ENCODE measurements around the gene KIR3DL3. TPM values are rescaled to one million over a fixed set of nuclear protein-coding genes. Genes with fewer than 3 reads are reported as not detected.
"Not testable (repeated sequence)": the region's sequence is repeated elsewhere in the genome, so short reads cannot be mapped to it uniquely, and the experiment has no call there.

The KIR3DL3 gene
- total and polyA plus RNA-seq, 9 donors, result not detected

DNA sequence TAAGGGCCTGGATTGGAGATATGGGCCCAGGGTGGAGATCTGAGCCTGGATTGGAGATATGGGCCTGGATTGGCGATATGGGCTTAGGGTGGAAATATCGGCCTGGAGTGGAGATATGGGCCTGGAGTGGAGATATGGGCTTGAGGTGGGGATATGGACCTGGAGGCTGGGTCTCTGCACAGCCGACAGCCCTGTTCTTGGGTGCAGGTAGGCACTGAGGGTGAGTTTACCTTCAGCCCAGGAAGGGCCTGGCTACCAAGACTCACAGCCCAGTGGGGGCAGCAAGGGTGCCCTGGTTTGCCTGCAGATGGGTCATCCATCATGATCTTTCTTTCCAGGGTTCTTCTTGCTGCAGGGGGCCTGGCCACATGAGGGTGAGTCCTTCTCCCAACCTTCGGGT lies 46.3 kb downstream of the KIR3DL3 start:
- H3K27me3 ChIP-seq; H3K4me1 ChIP-seq (ENCODE audit: insufficient read depth); H3K36me3 ChIP-seq; H3K4me3 ChIP-seq; intact Hi-C loops (cut with DNase I); H3K9me3 ChIP-seq; H3K27ac ChIP-seq; DNase-seq: not testable (repeated sequence)
- 76 to 89% (median 77%) methylated on average over 4 of the region's 4 CpGs for WGBS, 3 donors

DNA sequence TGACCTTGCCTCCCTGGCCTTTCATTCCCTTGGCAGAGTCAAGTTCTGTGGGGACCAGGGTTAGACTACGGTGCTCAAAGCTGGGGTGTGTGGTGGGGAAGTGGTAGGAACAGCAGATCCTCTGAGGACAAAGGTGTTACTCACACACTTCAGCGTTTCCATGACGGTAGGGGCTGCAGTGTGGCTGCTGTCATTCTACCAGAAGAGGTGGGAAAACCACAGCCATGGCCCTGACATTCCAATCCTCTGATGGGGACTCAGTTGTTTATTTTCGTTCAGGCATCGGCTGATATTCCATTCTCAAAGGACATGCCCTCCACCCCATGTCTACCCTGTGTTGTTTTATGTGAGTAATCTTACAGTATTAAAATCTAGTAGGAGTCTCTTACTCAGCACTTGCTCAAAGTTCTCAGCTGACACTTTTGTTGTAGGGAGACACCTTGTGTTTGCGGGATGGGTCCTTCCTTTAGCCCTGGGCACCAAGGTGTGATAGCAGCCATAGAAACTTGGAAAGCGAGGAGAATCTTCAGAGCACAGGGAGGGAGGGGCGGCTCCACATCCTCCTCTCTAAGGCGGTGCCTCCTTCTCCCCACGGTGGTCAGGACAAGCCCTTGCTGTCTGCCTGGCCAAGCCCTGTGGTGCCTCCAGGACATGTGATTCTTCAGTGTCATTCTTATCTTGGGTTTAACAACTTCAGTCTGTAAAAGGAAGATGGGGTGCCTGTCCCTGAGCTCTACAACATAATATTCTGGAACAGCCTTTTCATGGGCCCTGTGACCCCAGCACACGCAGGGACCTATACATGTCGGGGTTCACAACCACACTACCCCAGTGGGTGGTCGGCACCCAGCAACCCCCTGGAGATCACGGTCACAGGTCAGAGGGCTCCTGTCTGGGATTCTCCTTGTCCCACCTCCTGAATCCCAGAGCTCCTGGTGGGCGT lies 47.0 kb downstream of the KIR3DL3 start:
- DNase-seq; H3K4me1 ChIP-seq (ENCODE audit: insufficient read depth); H3K27ac ChIP-seq; H3K4me3 ChIP-seq; H3K9me3 ChIP-seq; H3K36me3 ChIP-seq; intact Hi-C loops (cut with DNase I); H3K27me3 ChIP-seq: not testable (repeated sequence)
- 75 to 79% (median 78%) methylated on average over 11 to 15 of the region's 15 CpGs for WGBS, 3 donors

- H3K36me3 ChIP-seq; DNase-seq; H3K4me3 ChIP-seq; intact Hi-C loops (cut with DNase I); H3K27ac ChIP-seq; H3K27me3 ChIP-seq; H3K9me3 ChIP-seq; H3K4me1 ChIP-seq (ENCODE audit: insufficient read depth): not testable (repeated sequence)
- 44 to 53% (median 45%) methylated on average over 2 of the region's 2 CpGs for WGBS, 3 donors
Measured at GRCh38 chr19:54772666-54773065, 48.4 kb downstream of the KIR3DL3 start.

DNA sequence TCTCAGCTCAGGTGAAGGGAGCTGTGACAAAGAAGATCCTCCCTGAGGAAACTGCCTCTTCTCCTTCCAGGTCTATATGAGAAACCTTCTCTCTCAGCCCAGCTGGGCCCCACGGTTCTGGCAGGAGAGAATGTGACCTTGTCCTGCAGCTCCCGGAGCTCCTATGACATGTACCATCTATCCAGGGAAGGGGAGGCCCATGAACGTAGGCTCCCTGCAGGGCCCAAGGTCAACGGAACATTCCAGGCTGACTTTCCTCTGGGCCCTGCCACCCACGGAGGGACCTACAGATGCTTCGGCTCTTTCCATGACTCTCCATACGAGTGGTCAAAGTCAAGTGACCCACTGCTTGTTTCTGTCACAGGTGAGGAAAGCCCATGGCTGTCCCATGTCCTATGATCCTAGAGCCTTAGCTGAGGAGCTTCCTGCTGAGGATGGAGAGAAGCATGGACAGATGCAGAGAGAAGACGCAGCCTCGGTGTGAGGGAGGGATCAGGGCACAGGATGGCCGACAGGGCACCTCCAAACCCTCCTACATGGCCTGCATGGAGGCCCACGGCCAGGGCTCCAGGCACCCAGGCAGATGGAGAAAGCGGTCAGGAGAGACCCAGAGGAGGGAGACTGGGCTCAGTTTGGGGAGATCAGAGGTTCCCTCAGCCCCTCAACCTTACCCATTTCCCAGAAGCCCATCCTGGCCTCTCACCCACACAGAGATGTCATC lies 51.0 kb downstream of the KIR3DL3 start:
- intact Hi-C loops (cut with DNase I), result not testable (repeated sequence)
- WGBS, 3 donors, result 67 to 78% (median 73%) methylated on average over 12 of the region's 12 CpGs

GRCh38 chr19:54775830-54776229 lies 51.6 kb downstream of the KIR3DL3 start:
- 74 to 79% (median 78%) methylated on average over 8 of the region's 8 CpGs for WGBS, 3 donors
- H3K27me3 ChIP-seq; H3K27ac ChIP-seq; H3K4me1 ChIP-seq (ENCODE audit: insufficient read depth); H3K4me3 ChIP-seq; DNase-seq; intact Hi-C loops (cut with DNase I); H3K36me3 ChIP-seq; H3K9me3 ChIP-seq: not testable (repeated sequence)

More for the DNA sequence above, 51.0 kb downstream of the KIR3DL3 start:
- H3K27ac ChIP-seq; H3K9me3 ChIP-seq; DNase-seq; H3K4me3 ChIP-seq; H3K27me3 ChIP-seq; H3K4me1 ChIP-seq (ENCODE audit: insufficient read depth); H3K36me3 ChIP-seq: not testable (repeated sequence)

GRCh38 chr19:54777851-54778250 lies 53.6 kb downstream of the KIR3DL3 start:
- WGBS, 3 donors, result 58 to 69% (median 60%) methylated on average over 4 of the region's 4 CpGs

GRCh38 chr19:54778896-54779295 lies 54.7 kb downstream of the KIR3DL3 start:
- 65 to 75% (median 70%) methylated on average over 7 of the region's 7 CpGs for WGBS, 3 donors
- H3K4me3 ChIP-seq; intact Hi-C loops (cut with DNase I); DNase-seq; H3K27ac ChIP-seq; H3K27me3 ChIP-seq; H3K4me1 ChIP-seq (ENCODE audit: insufficient read depth); H3K9me3 ChIP-seq; H3K36me3 ChIP-seq: not testable (repeated sequence)

More at GRCh38 chr19:54777851-54778250, 53.6 kb downstream of the KIR3DL3 start:
- H3K4me3 ChIP-seq; intact Hi-C loops (cut with DNase I); H3K4me1 ChIP-seq (ENCODE audit: insufficient read depth); H3K36me3 ChIP-seq; H3K27me3 ChIP-seq; DNase-seq; H3K9me3 ChIP-seq; H3K27ac ChIP-seq: not testable (repeated sequence)

DNA sequence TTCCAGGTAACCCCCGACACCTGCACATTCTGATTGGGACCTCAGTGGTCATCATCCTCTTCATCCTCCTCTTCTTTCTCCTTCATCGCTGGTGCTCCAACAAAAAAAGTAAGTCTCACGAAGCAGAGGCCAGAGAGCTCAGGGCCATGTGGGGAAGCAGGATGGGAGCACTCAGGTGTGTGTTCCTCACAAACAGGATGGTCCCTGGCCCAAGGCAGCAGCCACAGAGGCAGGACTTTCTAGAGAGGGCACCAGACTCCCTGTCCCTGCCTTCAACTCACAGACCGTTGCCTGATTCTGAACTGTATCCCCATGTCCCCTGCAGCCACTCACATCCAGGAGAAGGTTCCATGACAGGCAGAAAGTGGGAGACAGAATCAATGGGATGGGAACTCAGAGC lies 58.7 kb downstream of the KIR3DL3 start:
- H3K4me1 ChIP-seq (ENCODE audit: insufficient read depth); H3K36me3 ChIP-seq; H3K4me3 ChIP-seq; DNase-seq; H3K27me3 ChIP-seq; H3K9me3 ChIP-seq; intact Hi-C loops (cut with DNase I); H3K27ac ChIP-seq: not testable (repeated sequence)
- WGBS, 3 donors, result 70 to 78% (median 74%) methylated on average over 4 of the region's 4 CpGs

Small RNA genes lying within 50 kb of the gene (small RNA-seq; reads per million reads assigned to genes)
- gene AC245128.2 (not detected), gene KIR3DP1 (not detected)

Other genes with a start within 250 kb of the KIR3DL3 start
- gene LAIR2, start 221.6 kb upstream of the KIR3DL3 start, total RNA-seq, result not detected
- not detected for gene LAIR2, start 221.6 kb upstream of the KIR3DL3 start, polyA plus RNA-seq
- gene LILRA2, start 150.7 kb upstream of the KIR3DL3 start, total RNA-seq, result 1 to 10 TPM in 4 of 7 donors, under 1 TPM in 3; 0.60 to 5.5 (median 1.4) TPM
- gene LILRA2, start 150.7 kb upstream of the KIR3DL3 start, polyA plus RNA-seq, result 1 to 10 TPM in 1 of 2 donors, under 1 TPM in 1; 0.56 to 3.7 TPM
- 1 to 10 TPM in 1 of 7 donors, under 1 TPM in 6; 0.23 to 3.1 (median 0.36) TPM for gene LILRA1, start 130.8 kb upstream of the KIR3DL3 start, total RNA-seq
- gene LILRA1, start 130.8 kb upstream of the KIR3DL3 start, polyA plus RNA-seq, result 1 to 10 TPM in 1 of 2 donors, under 1 TPM in 1; 0.15 to 1.7 TPM
- 10 to 100 TPM in 1 of 7 donors, 1 to 10 TPM in 3, under 1 TPM in 3; 0.60 to 12.1 (median 1.6) TPM for gene LILRB1, start 94.0 kb upstream of the KIR3DL3 start, total RNA-seq
- 1 to 10 TPM in 1 of 2 donors, under 1 TPM in 1; 0.63 to 1.9 TPM for gene LILRB1, start 94.0 kb upstream of the KIR3DL3 start, polyA plus RNA-seq
- gene LILRB4, start 61.5 kb upstream of the KIR3DL3 start, total RNA-seq, result 1 to 10 TPM in 4 of 7 donors, under 1 TPM in 2, not detected in 1; 0.48 to 4.9 (median 1.0) TPM
- 1 to 10 TPM in 1 of 2 donors, under 1 TPM in 1; 0.82 to 6.9 TPM for gene LILRB4, start 61.5 kb upstream of the KIR3DL3 start, polyA plus RNA-seq
- gene KIR2DL3, start 14.1 kb downstream of the KIR3DL3 start, total RNA-seq, result not detected
- under 1 TPM in 1 of 2 donors, not detected in 1; 0.45 TPM for gene KIR2DL3, start 14.1 kb downstream of the KIR3DL3 start, polyA plus RNA-seq
- gene KIR2DL1, start 45.4 kb downstream of the KIR3DL3 start, total RNA-seq, result not detected
- under 1 TPM in 1 of 2 donors, not detected in 1; 0.12 TPM for gene KIR2DL1, start 45.4 kb downstream of the KIR3DL3 start, polyA plus RNA-seq
- gene KIR2DL4, start 79.2 kb downstream of the KIR3DL3 start, total RNA-seq, result not detected
- under 1 TPM in 1 of 2 donors, not detected in 1; 0.23 TPM for gene KIR2DL4, start 79.2 kb downstream of the KIR3DL3 start, polyA plus RNA-seq
- not detected for gene KIR3DL1, start 92.0 kb downstream of the KIR3DL3 start, total RNA-seq
- gene KIR3DL1, start 92.0 kb downstream of the KIR3DL3 start, polyA plus RNA-seq, result not detected
- gene KIR2DS4, start 108.2 kb downstream of the KIR3DL3 start, total RNA-seq, result not detected
- gene KIR2DS4, start 108.2 kb downstream of the KIR3DL3 start, polyA plus RNA-seq, result under 1 TPM in 1 of 2 donors, not detected in 1; 0.40 TPM
- gene KIR3DL2, start 126.0 kb downstream of the KIR3DL3 start, total RNA-seq, result not detected
- under 1 TPM in 1 of 2 donors, not detected in 1; 0.32 TPM for gene KIR3DL2, start 126.0 kb downstream of the KIR3DL3 start, polyA plus RNA-seq
- gene FCAR, start 149.8 kb downstream of the KIR3DL3 start, total RNA-seq, result 1 to 10 TPM in 3 of 7 donors, under 1 TPM in 1, not detected in 3; 0.15 to 2.8 (median 1.7) TPM
- under 1 TPM in 1 of 2 donors, not detected in 1; 0.13 TPM for gene FCAR, start 149.8 kb downstream of the KIR3DL3 start, polyA plus RNA-seq
- gene NCR1, start 181.7 kb downstream of the KIR3DL3 start, total RNA-seq, result under 1 TPM in 1 of 7 donors, not detected in 6; 0.66 TPM
- under 1 TPM in 1 of 2 donors, not detected in 1; 0.33 TPM for gene NCR1, start 181.7 kb downstream of the KIR3DL3 start, polyA plus RNA-seq
- not detected for gene NLRP7, start 223.1 kb downstream of the KIR3DL3 start, total RNA-seq
- gene NLRP7, start 223.1 kb downstream of the KIR3DL3 start, polyA plus RNA-seq, result under 1 TPM; 0.10 to 0.64 TPM
- 1 to 10 TPM in 3 of 7 donors, under 1 TPM in 3, not detected in 1; 0.15 to 3.8 (median 1.5) TPM for gene NLRP2, start 241.9 kb downstream of the KIR3DL3 start, total RNA-seq
- 1 to 10 TPM; 1.6 to 4.2 TPM for gene NLRP2, start 241.9 kb downstream of the KIR3DL3 start, polyA plus RNA-seq